ENCODE data around the gene RGS10. TPM values are rescaled to one million over a fixed set of nuclear protein-coding genes. Genes with fewer than 3 reads are reported as not detected.
A peak's percentile ranks its signal among the peaks of the same experiment; 100 is the strongest.
"Not testable (repeated sequence)": the region's sequence is repeated elsewhere in the genome, so short reads cannot be mapped to it uniquely, and the experiment has no call there.

The RGS10 gene
- total RNA-seq, 3 donors from 2014 or later: 14.9 to 68.8 (median 19.2) TPM

GRCh38 chr10:119531067-119531466 is 11.5 kb downstream of the RGS10 start:
- ATAC-seq: no peak
- H3K36me3 ChIP-seq (ENCODE audit: low read depth): no peaks in the 10 kb centered on the region
- no peaks in the 10 kb centered on the region for H3K9me3 ChIP-seq
- H3K4me3 ChIP-seq: no peak overlapping the region
- no peak for TF ChIP-seq CTCF (IDR thresholded peaks at IDR 0.05)
- no peak for DNase-seq
- peaks cover 5% of the 10 kb centered on the region for H3K4me1 ChIP-seq (ENCODE audit: low read depth)
- intact Hi-C loops (cut with DNase I, micrococcal nuclease): no loop called here

GRCh38 chr10:119528663-119529237 is 13.8 kb downstream of the RGS10 start:
- DNase-seq; H3K4me1 ChIP-seq (ENCODE audit: low read depth); intact Hi-C loops (cut with DNase I, micrococcal nuclease); H3K36me3 ChIP-seq (ENCODE audit: low read depth); H3K4me3 ChIP-seq; ATAC-seq; H3K9me3 ChIP-seq: not testable (repeated sequence)

GRCh38 chr10:119526621-119527592 is 15.6 kb downstream of the RGS10 start:
- ATAC-seq (no peak), DNase-seq (peak in 1 of 3 donors; percentile 16)
- intact Hi-C loops (cut with DNase I, micrococcal nuclease): no loop called here
- no peaks in the 10 kb centered on the region for H3K4me1 ChIP-seq (ENCODE audit: low read depth)
- H3K9me3 ChIP-seq: no peaks in the 10 kb centered on the region
- TF ChIP-seq CTCF (IDR thresholded peaks at IDR 0.05): no peak
- H3K36me3 ChIP-seq (ENCODE audit: low read depth): no peaks in the 10 kb centered on the region
- H3K4me3 ChIP-seq: no peak overlapping the region

GRCh38 chr10:119526149-119526548 is 16.4 kb downstream of the RGS10 start:
- Histone ChIP-seq H3K36me3 (ENCODE audit: low read depth) (no peaks in the 10 kb centered on the region), H3K9me3 (no peaks in the 10 kb centered on the region), H3K4me3 (no peak overlapping the region), H3K4me1 (ENCODE audit: low read depth) (no peaks in the 10 kb centered on the region)
- TF ChIP-seq CTCF (IDR thresholded peaks at IDR 0.05): no peak
- ATAC-seq (no peak), DNase-seq (no peak)
- intact Hi-C loops (cut with DNase I, micrococcal nuclease): no loop called here

- Histone ChIP-seq H3K36me3 (ENCODE audit: low read depth) (no peaks in the 10 kb centered on the region), H3K4me3 (no peak overlapping the region), H3K4me1 (ENCODE audit: low read depth) (no peaks in the 10 kb centered on the region), H3K9me3 (no peaks in the 10 kb centered on the region)
- ATAC-seq: no peak
- TF ChIP-seq CTCF (IDR thresholded peaks at IDR 0.05): no peak
- intact Hi-C loops (cut with DNase I, micrococcal nuclease): no loop called here
- DNase-seq: peak in 1 of 3 donors; percentile 27
Measured at GRCh38 chr10:119525116-119525515, 17.4 kb downstream of the RGS10 start.

- DNase-seq: no peak
- no peaks in the 10 kb centered on the region for H3K36me3 ChIP-seq (ENCODE audit: low read depth)
- H3K4me3 ChIP-seq: no peak overlapping the region
- no peaks in the 10 kb centered on the region for H3K9me3 ChIP-seq
- intact Hi-C loops (cut with DNase I, micrococcal nuclease): no loop called here
- H3K4me1 ChIP-seq (ENCODE audit: low read depth): no peaks in the 10 kb centered on the region
- no peak for TF ChIP-seq CTCF (IDR thresholded peaks at IDR 0.05)
- no peak for ATAC-seq
Measured at GRCh38 chr10:119524720-119525070, 17.8 kb downstream of the RGS10 start.

Measured in mucosa of descending colon (tissue), 3 donors.